HG03575 (cell line): ENCODE data around the gene RPL10.
"Not testable (repeated sequence)": the region's sequence is repeated elsewhere in the genome, so short reads cannot be mapped to it uniquely, and the experiment has no call there.

Experiments
- ATAC-seq: cut with Tn5 transposase; IDR thresholded peaks from one replicate; pipeline ENCODE4 v1.9.1; 2021; ENCODE audit not compliant: unreplicated experiment, insufficient number of reproducible peaks, low FRiP score; ENCODE audit errors: extremely low read depth

RPL10 gene

GRCh38 chrX:154396363-154396762 is 1.8 kb upstream of the RPL10 start:
- ATAC-seq: not testable (repeated sequence)

- ATAC-seq: no peak
Measured at GRCh38 chrX:154396973-154397887, 947 bp upstream of the RPL10 start.

- no peak for ATAC-seq
Measured at GRCh38 chrX:154398668-154399526, 720 bp downstream of the RPL10 start.

GRCh38 chrX:154399527-154400368 is 1.6 kb downstream of the RPL10 start:
- ATAC-seq: no peak

GRCh38 chrX:154400369-154400817 is 2.2 kb downstream of the RPL10 start:
- not testable (repeated sequence) for ATAC-seq

GRCh38 chrX:154401045-154401799 is 3.0 kb downstream of the RPL10 start:
- no peak for ATAC-seq

GRCh38 chrX:154401918-154402621 is 3.9 kb downstream of the RPL10 start:
- no peak for ATAC-seq

- ATAC-seq: no peak
Measured at GRCh38 chrX:154402622-154403127, 4.5 kb downstream of the RPL10 start.

GRCh38 chrX:154403192-154403591 is 5.0 kb downstream of the RPL10 start:
- ATAC-seq: no peak

GRCh38 chrX:154403858-154404257 is 5.7 kb downstream of the RPL10 start:
- ATAC-seq: no peak

GRCh38 chrX:154404625-154405192 is 6.5 kb downstream of the RPL10 start:
- ATAC-seq: no peak

GRCh38 chrX:154408659-154409221 is 10.6 kb downstream of the RPL10 start:
- ATAC-seq: no peak

GRCh38 chrX:154409222-154409871 is 11.2 kb downstream of the RPL10 start, which contains the start of gene DNASE1L1:
Gene DNASE1L1, minus strand, starts transcription at chrX:154409254. Its CDS starts 3,686 bp downstream, at chrX:154405568.
- no peak for ATAC-seq

- no peak for ATAC-seq
Measured at GRCh38 chrX:154411981-154412340, 13.8 kb downstream of the RPL10 start.

GRCh38 chrX:154412468-154412867 is 14.3 kb downstream of the RPL10 start:
- no peak for ATAC-seq

- ATAC-seq: no peak
Measured at GRCh38 chrX:154413142-154413541, 15.0 kb downstream of the RPL10 start.
